HG03354 (cell line): ENCODE results near the gene PAIP2B.
"Not testable (repeated sequence)": the region's sequence is repeated elsewhere in the genome, so short reads cannot be mapped to it uniquely, and the experiment has no call there.

Source experiments
- ATAC-seq: cut with Tn5 transposase; IDR thresholded peaks from one replicate; pipeline ENCODE4 v1.9.1; 2021; ENCODE audit warnings: mild to moderate bottlenecking; ENCODE audit not compliant: unreplicated experiment, poor library complexity, severe bottlenecking

The PAIP2B gene

GRCh38 chr2:71223767-71224333 is 3.1 kb downstream of the PAIP2B start:
- no peak for ATAC-seq

GRCh38 chr2:71220743-71221142 is 6.2 kb downstream of the PAIP2B start:
- no peak for ATAC-seq

- no peak for ATAC-seq
These were observed 10.4 kb downstream of the PAIP2B start for GRCh38 chr2:71216501-71216900.

- no peak for ATAC-seq
These were observed 11.5 kb downstream of the PAIP2B start for GRCh38 chr2:71215447-71215846.

- no peak for ATAC-seq
These were observed 14.6 kb downstream of the PAIP2B start for GRCh38 chr2:71212336-71212735.

GRCh38 chr2:71210292-71210691 is 16.6 kb downstream of the PAIP2B start:
- no peak for ATAC-seq

- ATAC-seq = no peak
These were observed 18.1 kb downstream of the PAIP2B start for GRCh38 chr2:71208756-71209155.

GRCh38 chr2:71207601-71208000 is 19.3 kb downstream of the PAIP2B start:
- ATAC-seq = no peak

- no peak for ATAC-seq
These were observed 20.6 kb downstream of the PAIP2B start for GRCh38 chr2:71206271-71206670.

- ATAC-seq = no peak
These were observed 35.3 kb downstream of the PAIP2B start for GRCh38 chr2:71191570-71191943.

- no peak for ATAC-seq
These were observed 36.0 kb downstream of the PAIP2B start for GRCh38 chr2:71190656-71191569.

GRCh38 chr2:71187589-71187988 is 39.3 kb downstream of the PAIP2B start:
- ATAC-seq = no peak

GRCh38 chr2:71186973-71187372 is 39.9 kb downstream of the PAIP2B start:
- no peak for ATAC-seq

GRCh38 chr2:71183306-71184115 is 43.4 kb downstream of the PAIP2B start:
- ATAC-seq = not testable (repeated sequence)

GRCh38 chr2:71181316-71181715 is 45.6 kb downstream of the PAIP2B start:
- ATAC-seq = no peak

GRCh38 chr2:71178836-71179235 is 48.1 kb downstream of the PAIP2B start:
- not testable (repeated sequence) for ATAC-seq

GRCh38 chr2:71174207-71174606 is 52.7 kb downstream of the PAIP2B start:
- ATAC-seq = no peak

GRCh38 chr2:71173096-71173495 is 53.8 kb downstream of the PAIP2B start:
- ATAC-seq = no peak

- ATAC-seq = no peak
These were observed 60.1 kb downstream of the PAIP2B start for GRCh38 chr2:71166812-71167211.

- ATAC-seq = peak; percentile 69
These were observed 69.6 kb downstream of the PAIP2B start for GRCh38 chr2:71157124-71157793.
